Right lobe of liver (tissue), 6 donors: ENCODE results near the gene IL20RB. TPM values are rescaled to one million over a fixed set of nuclear protein-coding genes. Genes with fewer than 3 reads are reported as not detected.
A peak's percentile ranks its signal among the peaks of the same experiment; 100 is the strongest.
"Not testable (repeated sequence)": the region's sequence is repeated elsewhere in the genome, so short reads cannot be mapped to it uniquely, and the experiment has no call there.

ENCODE experiments used
- ATAC-seq, 4 donors: fragments of 200-7000 bp; cut with Tn5 transposase; one replicate each; pipeline ENCODE4 v1.9.1; 2020; ENCODE audit warnings: mild to moderate bottlenecking in 4 of 4, moderate library complexity in 4 of 4
- DNase-seq, 3 donors: peaks; one replicate each; pipeline ENCODE4 v3.0.0-alpha.2; 2020
- H3K27ac ChIP-seq, 3 donors: fragments of 200-600 bp; one replicate each; pipeline ENCODE4 v1.8.0; 2022
- H3K27me3 ChIP-seq, 2 donors: fragments of 200-600 bp; one replicate each; pipeline ENCODE4 v1.8.0; 2022
- H3K36me3 ChIP-seq, 4 donors: fragments of 200-600 bp; sonication (generic) in 1 of 4; one replicate each; pipeline versions ENCODE4 v1.5.1 to v1.8.0; 2017 to 2022; ENCODE audit warnings: control low read depth in 1 of 4
- H3K4me1 ChIP-seq, 4 donors: fragments of 200-600 bp; sonication (generic) in 1 of 4; one replicate each; pipeline versions ENCODE4 v1.5.1 to v1.8.0; 2017 to 2022; ENCODE audit warnings: control low read depth in 1 of 4
- H3K4me3 ChIP-seq, 3 donors: fragments of 200-600 bp; one replicate each; pipeline ENCODE4 v1.8.0; 2022
- H3K9me3 ChIP-seq, 4 donors: fragments of 200-600 bp; sonication (generic) in 1 of 4; one replicate each; pipeline versions ENCODE4 v1.5.1 to v1.8.0; 2017 to 2022; ENCODE audit warnings: control low read depth in 1 of 4
- POLR2A ChIP-seq: fragments of 450-650 bp; IDR thresholded peaks from one replicate; pipeline ENCODE4 v1.6.1; 2017; ENCODE audit warnings: antibody characterized with exemption, mild to moderate bottlenecking
- WGBS: methylation state at CpG from one replicate; pipeline ENCODE4 v1.1.6; 2018; ENCODE audit warnings: low coverage, low lambda C conversion rate; ENCODE audit not compliant: insufficient coverage; ENCODE audit errors: missing lambda C conversion rate; 5-methylcytosine and 5-hydroxymethylcytosine counted together
- intact Hi-C, 2 donors: fragments of 100-400 bp; cut with DNase I; formaldehyde crosslinking; loops; one replicate each; pipeline versions ENCODE4 v1.11.2 to v1.14.1; 2022
- total RNA-seq, 6 experiments: library from RNA; depleted of rRNA in 2 of 6; stranded (reverse); fragments of >200 nt in 2 of 6; fragmentation: NEBNext Ultra II Directional in 3 of 6; extraction: Animal tissue kit (Norgen Biotek cat#: 25700) in 3 of 6; gene quantifications; one replicate each; pipeline versions ENCODE4 v1.1.0 to v1.2.4, GENCODE V29; 2016 to 2023
- TF ChIP-seq, protein P1 (sequence below), 4 donors: fragments of 200-600 bp in 3 of 4; fragments of 450-650 bp in 1 of 4; IDR thresholded peaks; one replicate each; pipeline versions ENCODE4 v1.5.1 to v1.8.0; 2016 to 2022; ENCODE audit warnings: antibody characterized with exemption in 4 of 4, mild to moderate bottlenecking in 2 of 4
- donor health status: DM: no; HTN: yes; CAD: no.
- donor health status: DM: no; HTN: no; CAD: no.
- donor health status: DM: no; HTN: no; CAD: no.
- donor health status: DM: no; HTN: yes; CAD: no.
- donor health status: DM: no; HTN: yes; CAD: no.

The IL20RB gene
- total RNA-seq, 6 experiments from 2014 or later, result 0.30 to 6.6 (median 0.52) TPM

GRCh38 chr3:137012097-137012501 lies 54.3 kb downstream of the IL20RB start:
- Histone ChIP-seq H3K4me3 (no peak overlapping the region), H3K27me3 (no peaks in the 10 kb centered on the region), H3K27ac (no peak overlapping the region), H3K4me1 (peaks cover 0 to 15% (median 0%) of the 10 kb centered on the region in 4 donors), H3K9me3 (no peaks in the 10 kb centered on the region), H3K36me3 (no peaks in the 10 kb centered on the region)
- WGBS, result 11% methylated on average over 1 of the region's 3 CpGs
- ATAC-seq (no peak), DNase-seq (peak in 1 of 3 donors; percentile 18)
- TF ChIP-seq POLR2A, result no peak
- TF ChIP-seq, protein P1, sequence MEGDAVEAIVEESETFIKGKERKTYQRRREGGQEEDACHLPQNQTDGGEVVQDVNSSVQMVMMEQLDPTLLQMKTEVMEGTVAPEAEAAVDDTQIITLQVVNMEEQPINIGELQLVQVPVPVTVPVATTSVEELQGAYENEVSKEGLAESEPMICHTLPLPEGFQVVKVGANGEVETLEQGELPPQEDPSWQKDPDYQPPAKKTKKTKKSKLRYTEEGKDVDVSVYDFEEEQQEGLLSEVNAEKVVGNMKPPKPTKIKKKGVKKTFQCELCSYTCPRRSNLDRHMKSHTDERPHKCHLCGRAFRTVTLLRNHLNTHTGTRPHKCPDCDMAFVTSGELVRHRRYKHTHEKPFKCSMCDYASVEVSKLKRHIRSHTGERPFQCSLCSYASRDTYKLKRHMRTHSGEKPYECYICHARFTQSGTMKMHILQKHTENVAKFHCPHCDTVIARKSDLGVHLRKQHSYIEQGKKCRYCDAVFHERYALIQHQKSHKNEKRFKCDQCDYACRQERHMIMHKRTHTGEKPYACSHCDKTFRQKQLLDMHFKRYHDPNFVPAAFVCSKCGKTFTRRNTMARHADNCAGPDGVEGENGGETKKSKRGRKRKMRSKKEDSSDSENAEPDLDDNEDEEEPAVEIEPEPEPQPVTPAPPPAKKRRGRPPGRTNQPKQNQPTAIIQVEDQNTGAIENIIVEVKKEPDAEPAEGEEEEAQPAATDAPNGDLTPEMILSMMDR (IDR thresholded peaks at IDR 0.05), result no peak
- intact Hi-C loops, result loop anchor here (5.0 kb wide), 2 partner anchors 255 to 260 kb away; partner anchors contain the start of gene STAG1 (in 1 of the 2)

- 6% methylated on average over 18 of the region's 18 CpGs for WGBS
- no peaks in the 10 kb centered on the region for H3K27me3 ChIP-seq
- peak; percentile 54 for TF ChIP-seq POLR2A
- TF ChIP-seq, protein P1 (IDR thresholded peaks at IDR 0.05), result peak; percentile 89 to 96 (median 92)
- intact Hi-C loops, result loop anchor here (5.0 kb wide), 2 partner anchors 257 to 262 kb away; partner anchors contain the start of gene STAG1 (in 1 of the 2)
- peak overlapping the region; percentile 26 to 51 (median 50) for H3K4me3 ChIP-seq
- H3K27ac ChIP-seq, result peak overlapping the region; percentile 83 to 93 (median 90)
- ATAC-seq (peak; percentile 92 to 96 (median 96)), DNase-seq (peak; percentile 88 to 92 (median 92))
- no peaks in the 10 kb centered on the region for H3K9me3 ChIP-seq
- H3K36me3 ChIP-seq, result no peaks in the 10 kb centered on the region
- H3K4me1 ChIP-seq, result peaks cover 0 to 15% (median 0%) of the 10 kb centered on the region in 4 donors
These were observed 56.3 kb downstream of the IL20RB start for GRCh38 chr3:137013951-137014688.

DNA sequence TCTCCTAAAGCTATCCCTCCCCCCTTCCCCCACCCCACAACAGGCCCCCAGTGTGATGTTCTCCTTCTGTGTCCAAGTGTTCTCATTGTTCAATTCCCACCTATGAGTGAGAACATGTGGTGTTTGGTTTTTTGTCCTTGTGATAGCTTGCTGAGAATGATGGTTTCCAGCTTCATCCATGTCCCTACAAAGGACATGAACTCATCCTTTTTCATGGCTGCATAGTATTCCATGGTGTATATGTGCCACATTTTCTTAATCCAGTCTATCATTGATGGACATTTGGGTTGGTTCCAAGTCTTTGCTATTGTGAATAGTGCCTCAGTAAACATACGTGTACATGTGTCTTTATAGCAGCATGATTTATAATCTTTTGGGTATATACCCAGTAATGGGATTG lies 59.5 kb downstream of the IL20RB start:
- peaks cover 0 to 24% (median 2%) of the 10 kb centered on the region in 4 donors for H3K4me1 ChIP-seq
- H3K27ac ChIP-seq, DNase-seq, H3K27me3 ChIP-seq, H3K9me3 ChIP-seq, H3K4me3 ChIP-seq, H3K36me3 ChIP-seq, ATAC-seq, intact Hi-C loops: not testable (repeated sequence)
- WGBS, result 100% methylated on average over 1 of the region's 1 CpG

DNA sequence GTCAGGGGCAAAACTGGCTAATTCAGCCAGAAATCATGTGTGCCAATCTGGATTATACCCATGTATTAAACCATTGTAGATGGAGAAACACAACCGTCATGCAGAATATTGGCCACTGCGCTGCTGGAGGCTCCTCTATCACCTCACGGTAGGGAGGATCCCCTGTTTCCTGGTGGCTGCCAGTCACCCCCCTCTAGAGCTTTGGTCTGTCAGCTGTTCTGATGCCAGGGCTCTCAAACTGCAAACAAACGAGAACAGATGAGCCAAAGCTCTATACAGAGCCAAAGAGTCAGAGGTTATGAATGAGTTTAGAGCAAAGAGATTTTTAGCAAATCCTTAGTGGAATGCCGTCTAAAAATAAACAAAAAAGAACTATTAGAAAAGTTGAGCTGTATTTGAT lies 62.5 kb downstream of the IL20RB start:
- no peak overlapping the region for H3K4me3 ChIP-seq
- no peaks in the 10 kb centered on the region for H3K27me3 ChIP-seq
- H3K27ac ChIP-seq, result peak overlapping the region in 2 of 3 donors; percentile 33 to 52
- no peaks in the 10 kb centered on the region for H3K9me3 ChIP-seq
- intact Hi-C loops, result no loop called here
- H3K4me1 ChIP-seq, result peaks cover 0 to 32% (median 8%) of the 10 kb centered on the region in 4 donors
- DNase-seq, result peak; percentile 76 to 91 (median 87)
- H3K36me3 ChIP-seq, result no peaks in the 10 kb centered on the region
- TF ChIP-seq, protein P1 (IDR thresholded peaks at IDR 0.05), result peak in 1 of 4 donors; percentile 8
- no peak for TF ChIP-seq POLR2A
- WGBS, result 20% methylated on average over 5 of the region's 5 CpGs
- ATAC-seq, result peak; percentile 79 to 89 (median 85)

DNA sequence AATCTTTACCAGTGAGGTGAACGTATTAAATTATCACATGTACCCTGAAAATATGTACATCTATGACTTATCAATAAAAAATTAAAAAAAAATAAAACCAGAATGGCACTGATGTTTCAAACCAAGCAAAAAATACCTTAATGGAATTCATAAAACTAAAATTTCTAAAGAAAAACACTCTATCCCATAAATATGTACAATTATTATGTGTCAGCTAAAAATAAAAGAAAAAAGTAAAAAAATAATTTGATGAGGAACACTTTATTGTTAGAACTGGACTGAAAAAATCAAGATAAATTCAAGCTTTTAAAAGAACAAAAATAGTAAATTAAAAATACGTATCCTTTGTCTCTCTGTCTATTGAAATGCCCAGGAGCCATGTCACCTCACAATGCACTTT lies 63.1 kb downstream of the IL20RB start:
- intact Hi-C loops, result no loop called here
- H3K36me3 ChIP-seq, result no peaks in the 10 kb centered on the region
- no peaks in the 10 kb centered on the region for H3K27me3 ChIP-seq
- H3K9me3 ChIP-seq, result no peaks in the 10 kb centered on the region
- 59% methylated on average over 2 of the region's 2 CpGs for whole genome bisulfite sequencing
- H3K27ac ChIP-seq, result peak overlapping the region in 2 of 3 donors; percentile 33 to 52
- no peak for TF ChIP-seq POLR2A
- TF ChIP-seq, protein P1 (IDR thresholded peaks at IDR 0.05), result no peak
- H3K4me3 ChIP-seq, result no peak overlapping the region
- DNase-seq (no peak), ATAC-seq (no peak)
- H3K4me1 ChIP-seq, result peaks cover 0 to 30% (median 8%) of the 10 kb centered on the region in 4 donors
